ENCODE data around the gene FARS2.

Gene FARS2

DNA sequence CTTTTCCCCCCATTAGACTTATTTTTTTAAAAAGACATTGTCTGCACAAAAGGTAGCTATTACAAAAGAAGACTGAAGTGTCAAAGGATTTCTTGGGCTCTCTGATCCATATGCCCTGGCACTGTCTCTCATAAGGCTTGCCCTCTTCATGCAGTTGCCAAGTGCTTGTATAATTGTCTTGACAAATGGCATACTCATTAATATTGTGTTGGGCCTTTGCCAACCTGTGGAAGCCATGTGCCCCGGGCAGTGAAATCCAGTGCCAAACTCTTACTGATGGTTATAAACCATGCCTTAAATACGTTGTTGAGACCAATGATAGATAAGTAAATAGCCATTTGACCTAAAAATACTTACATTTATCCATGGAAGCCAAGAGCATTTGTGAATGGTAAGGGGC lies 98.1 kb downstream of the FARS2 start:
- H3K9me3 ChIP-seq (ENCODE audit: control insufficient read depth, low read depth, low read length) = no peaks in the 10 kb centered on the region
- H3K4me1 ChIP-seq (ENCODE audit: control insufficient read depth, low read depth, low read length) = no peaks in the 10 kb centered on the region
- H3K4me3 ChIP-seq (ENCODE audit: low read length) = no peak overlapping the region
- H3K36me3 ChIP-seq (ENCODE audit: control insufficient read depth, low read depth, low read length) = no peaks in the 10 kb centered on the region
- no peak overlapping the region for H3K27ac ChIP-seq (ENCODE audit: low read length)
- no peak overlapping the region for H3K9ac ChIP-seq (ENCODE audit: low read length)
- no peaks in the 10 kb centered on the region for H3K27me3 ChIP-seq (ENCODE audit: control insufficient read depth, insufficient read depth, low read length)

DNA sequence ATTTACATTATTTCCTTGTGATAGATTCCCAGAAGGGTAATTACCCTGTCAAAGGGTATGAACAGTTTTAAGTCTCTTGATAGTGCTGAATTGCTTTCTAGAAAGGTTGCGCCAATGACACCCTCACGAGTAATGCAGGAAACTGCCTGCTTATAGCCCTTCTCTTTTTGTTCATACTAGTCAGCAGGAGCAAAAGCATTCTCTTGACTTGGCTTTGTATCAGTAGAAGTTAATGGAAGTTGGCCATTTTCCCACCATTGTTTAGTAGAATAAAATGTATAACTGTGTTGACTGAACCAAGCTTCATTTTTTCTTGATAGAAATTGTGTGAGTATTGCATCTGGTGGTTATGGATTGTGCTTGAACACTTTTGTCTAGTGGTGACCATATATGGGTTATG lies 100.1 kb downstream of the FARS2 start:
- Histone ChIP-seq H3K36me3 (ENCODE audit: control insufficient read depth, low read depth, low read length) (no peaks in the 10 kb centered on the region), H3K27me3 (ENCODE audit: control insufficient read depth, insufficient read depth, low read length) (no peaks in the 10 kb centered on the region), H3K4me1 (ENCODE audit: control insufficient read depth, low read depth, low read length) (no peaks in the 10 kb centered on the region), H3K9ac (ENCODE audit: low read length) (no peak overlapping the region), H3K9me3 (ENCODE audit: control insufficient read depth, low read depth, low read length) (no peaks in the 10 kb centered on the region), H3K27ac (ENCODE audit: low read length) (no peak overlapping the region), H3K4me3 (ENCODE audit: low read length) (no peak overlapping the region)

DNA sequence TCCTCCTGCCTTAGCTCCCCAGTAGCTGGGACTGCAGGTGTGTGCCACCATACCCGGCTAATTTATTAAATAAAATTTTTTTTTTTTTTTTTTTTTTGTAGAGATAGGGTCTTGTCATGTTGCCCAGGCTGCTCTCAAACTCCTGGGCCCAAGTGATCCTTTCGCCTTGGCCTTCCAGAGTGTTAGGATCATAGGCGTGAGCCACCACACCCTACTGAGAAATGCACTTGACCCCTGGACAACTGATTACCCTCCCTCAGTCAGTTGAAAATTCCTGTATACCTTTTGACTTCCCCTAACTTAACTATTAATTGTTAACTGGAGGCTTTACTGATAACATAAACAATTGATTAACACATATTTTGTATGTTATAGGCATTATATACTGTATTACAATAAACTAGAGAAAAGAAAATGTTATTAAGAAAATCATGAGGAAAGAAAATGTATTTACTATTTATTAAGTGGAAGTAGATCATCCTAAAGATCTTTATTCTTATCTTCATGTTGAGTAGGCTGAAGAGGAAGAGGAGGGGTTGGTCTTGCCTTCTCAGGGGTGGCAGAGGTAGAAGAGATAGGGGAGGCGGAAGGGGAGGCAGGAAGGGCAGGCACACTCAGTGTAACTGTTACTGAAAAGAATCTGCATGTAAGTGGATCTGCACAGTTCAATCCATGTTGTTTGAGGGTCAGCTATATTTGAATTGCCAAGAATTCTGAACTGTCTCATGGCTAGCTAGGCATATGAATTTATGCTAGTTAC lies 104.3 kb downstream of the FARS2 start:
- no peaks in the 10 kb centered on the region for H3K36me3 ChIP-seq (ENCODE audit: control insufficient read depth, low read depth, low read length)
- no peak overlapping the region for H3K27ac ChIP-seq (ENCODE audit: low read length)
- H3K9me3 ChIP-seq (ENCODE audit: control insufficient read depth, low read depth, low read length) = no peaks in the 10 kb centered on the region

DNA sequence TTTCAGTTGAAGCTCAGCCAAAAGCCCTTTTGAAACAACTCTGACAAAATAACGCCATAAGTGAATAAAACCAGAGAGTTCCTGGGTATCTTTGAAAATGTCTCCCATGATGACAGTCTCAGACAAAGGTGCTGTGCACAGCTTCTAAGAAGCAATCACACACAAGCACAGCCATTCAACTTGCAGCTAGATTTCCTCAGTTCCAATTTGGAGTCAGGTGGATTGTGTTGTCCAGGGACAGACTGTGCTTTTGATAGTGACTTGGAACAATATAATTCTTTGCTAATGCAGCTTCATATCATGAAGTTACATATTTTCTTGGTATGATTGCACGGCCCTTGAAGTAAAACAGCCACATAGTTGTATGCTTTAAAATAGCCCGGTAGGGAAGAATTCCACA lies 105.6 kb downstream of the FARS2 start:
- H3K9me3 ChIP-seq (ENCODE audit: control insufficient read depth, low read depth, low read length) = no peaks in the 10 kb centered on the region
- H3K27me3 ChIP-seq (ENCODE audit: control insufficient read depth, insufficient read depth, low read length) = no peaks in the 10 kb centered on the region
- no peaks in the 10 kb centered on the region for H3K36me3 ChIP-seq (ENCODE audit: control insufficient read depth, low read depth, low read length)

More for the DNA sequence above, 104.3 kb downstream of the FARS2 start:
- H3K9ac ChIP-seq (ENCODE audit: low read length) = no peak overlapping the region
- no peaks in the 10 kb centered on the region for H3K4me1 ChIP-seq (ENCODE audit: control insufficient read depth, low read depth, low read length)
- no peak overlapping the region for H3K4me3 ChIP-seq (ENCODE audit: low read length)
- H3K27me3 ChIP-seq (ENCODE audit: control insufficient read depth, insufficient read depth, low read length) = no peaks in the 10 kb centered on the region

DNA sequence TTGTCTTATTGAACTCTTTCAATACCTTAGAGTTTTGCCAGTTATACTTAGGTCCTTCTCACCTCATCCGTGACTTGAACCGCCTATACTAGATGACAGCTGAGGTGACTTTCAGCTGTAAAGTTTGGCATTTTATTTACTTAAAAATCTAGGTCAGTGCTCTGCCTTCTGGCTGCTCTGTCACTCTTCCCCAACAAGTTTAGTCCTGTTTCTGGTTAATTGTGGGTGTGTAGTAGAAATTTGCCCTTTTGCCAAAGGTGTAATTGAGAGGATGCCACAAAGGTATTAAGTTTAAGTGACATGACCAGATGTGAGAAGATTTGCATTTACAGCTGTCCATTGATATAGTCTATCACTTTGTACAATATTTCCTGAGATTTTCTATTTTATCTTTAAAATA lies 106.2 kb downstream of the FARS2 start:
- no peak overlapping the region for H3K9ac ChIP-seq (ENCODE audit: low read length)
- no peaks in the 10 kb centered on the region for H3K9me3 ChIP-seq (ENCODE audit: control insufficient read depth, low read depth, low read length)
- H3K4me1 ChIP-seq (ENCODE audit: control insufficient read depth, low read depth, low read length) = no peaks in the 10 kb centered on the region
- no peaks in the 10 kb centered on the region for H3K36me3 ChIP-seq (ENCODE audit: control insufficient read depth, low read depth, low read length)
- H3K27ac ChIP-seq (ENCODE audit: low read length) = no peak overlapping the region
- no peaks in the 10 kb centered on the region for H3K27me3 ChIP-seq (ENCODE audit: control insufficient read depth, insufficient read depth, low read length)
- H3K4me3 ChIP-seq (ENCODE audit: low read length) = no peak overlapping the region

More for the DNA sequence above, 105.6 kb downstream of the FARS2 start:
- Histone ChIP-seq H3K9ac (ENCODE audit: low read length) (no peak overlapping the region), H3K27ac (ENCODE audit: low read length) (no peak overlapping the region), H3K4me3 (ENCODE audit: low read length) (no peak overlapping the region), H3K4me1 (ENCODE audit: control insufficient read depth, low read depth, low read length) (no peaks in the 10 kb centered on the region)

DNA sequence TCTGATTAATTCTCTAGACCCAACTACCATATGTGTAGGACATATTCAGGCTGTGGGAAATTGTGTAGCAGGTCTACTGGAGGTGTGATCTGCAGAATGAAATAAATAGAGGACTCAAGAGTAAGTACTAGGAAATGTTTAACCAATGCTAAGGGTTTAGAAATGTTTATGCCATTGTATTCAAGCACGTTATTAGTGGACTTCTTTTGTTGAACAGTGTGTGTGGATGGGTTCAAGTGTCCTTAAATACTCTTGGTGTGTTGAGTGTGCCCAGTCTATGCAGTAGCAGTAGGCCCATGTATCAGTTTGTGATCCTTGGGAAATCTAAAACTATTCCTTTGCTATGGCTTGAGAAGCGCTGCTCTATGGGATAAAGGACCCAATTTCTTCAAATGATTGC lies 112.1 kb downstream of the FARS2 start:
- Histone ChIP-seq H3K36me3 (ENCODE audit: control insufficient read depth, low read depth, low read length) (no peaks in the 10 kb centered on the region), H3K27ac (ENCODE audit: low read length) (no peak overlapping the region), H3K4me1 (ENCODE audit: control insufficient read depth, low read depth, low read length) (peaks cover 4% of the 10 kb centered on the region), H3K9ac (ENCODE audit: low read length) (no peak overlapping the region), H3K27me3 (ENCODE audit: control insufficient read depth, insufficient read depth, low read length) (no peaks in the 10 kb centered on the region), H3K4me3 (ENCODE audit: low read length) (no peak overlapping the region), H3K9me3 (ENCODE audit: control insufficient read depth, low read depth, low read length) (no peaks in the 10 kb centered on the region)

DNA sequence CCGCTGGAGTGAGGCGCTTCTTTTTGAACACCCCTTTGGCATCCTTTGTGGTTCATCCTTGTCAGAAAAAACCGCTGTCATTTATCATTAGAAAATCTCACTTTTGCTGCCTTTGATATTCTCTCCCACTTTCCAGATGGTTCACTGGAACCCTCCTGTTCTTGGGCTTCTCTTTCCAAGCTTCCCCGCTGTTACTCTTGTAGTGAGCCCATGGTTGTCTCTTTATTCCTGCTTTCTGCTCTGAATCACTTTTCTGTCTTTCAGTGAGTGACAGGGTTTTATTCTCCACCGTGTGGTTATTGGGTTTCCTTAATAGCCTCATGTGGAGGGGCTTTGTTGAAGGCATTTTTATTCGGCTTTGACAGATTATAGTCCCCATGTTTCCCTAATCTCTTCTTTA lies 117.0 kb downstream of the FARS2 start:
- Histone ChIP-seq H3K9me3 (ENCODE audit: control insufficient read depth, low read depth, low read length) (no peaks in the 10 kb centered on the region), H3K36me3 (ENCODE audit: control insufficient read depth, low read depth, low read length) (no peaks in the 10 kb centered on the region), H3K9ac (ENCODE audit: low read length) (no peak overlapping the region), H3K4me3 (ENCODE audit: low read length) (no peak overlapping the region), H3K27me3 (ENCODE audit: control insufficient read depth, insufficient read depth, low read length) (no peaks in the 10 kb centered on the region), H3K4me1 (ENCODE audit: control insufficient read depth, low read depth, low read length) (peaks cover 15% of the 10 kb centered on the region), H3K27ac (ENCODE audit: low read length) (no peak overlapping the region)

DNA sequence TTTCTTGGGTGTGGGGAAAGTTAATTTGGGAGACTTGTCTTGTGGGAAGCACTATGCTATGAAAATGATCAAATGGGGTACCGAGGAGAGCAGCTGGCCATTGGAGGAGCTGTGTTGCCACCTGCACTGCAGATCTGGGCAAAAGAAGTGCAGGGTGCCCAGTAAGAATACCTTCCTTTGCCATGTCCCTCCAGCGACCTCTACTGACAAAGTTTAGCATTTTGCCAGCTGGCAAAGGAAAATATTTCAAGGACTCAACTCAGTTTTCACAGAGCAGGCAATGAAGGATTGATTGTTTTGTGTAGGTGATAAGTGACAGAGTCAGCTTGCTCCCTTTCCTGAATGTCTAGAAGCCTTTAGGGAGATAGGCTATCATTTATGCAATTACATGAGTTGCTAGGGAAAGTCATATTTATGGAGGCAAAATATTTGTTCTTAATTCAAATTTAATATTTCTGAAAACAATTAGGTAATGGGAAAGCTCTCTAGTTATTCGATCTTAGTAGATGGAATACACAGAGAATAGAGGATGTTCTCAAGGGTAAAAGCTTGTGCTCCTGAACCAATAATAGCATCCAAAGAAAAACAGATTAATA lies 118.4 kb downstream of the FARS2 start:
- no peak overlapping the region for H3K27ac ChIP-seq (ENCODE audit: low read length)
- H3K27me3 ChIP-seq (ENCODE audit: control insufficient read depth, insufficient read depth, low read length) = no peaks in the 10 kb centered on the region
- H3K4me3 ChIP-seq (ENCODE audit: low read length) = no peak overlapping the region
- H3K9ac ChIP-seq (ENCODE audit: low read length) = no peak overlapping the region
- no peaks in the 10 kb centered on the region for H3K36me3 ChIP-seq (ENCODE audit: control insufficient read depth, low read depth, low read length)
- H3K9me3 ChIP-seq (ENCODE audit: control insufficient read depth, low read depth, low read length) = no peaks in the 10 kb centered on the region
- peaks cover 21% of the 10 kb centered on the region for H3K4me1 ChIP-seq (ENCODE audit: control insufficient read depth, low read depth, low read length)

DNA sequence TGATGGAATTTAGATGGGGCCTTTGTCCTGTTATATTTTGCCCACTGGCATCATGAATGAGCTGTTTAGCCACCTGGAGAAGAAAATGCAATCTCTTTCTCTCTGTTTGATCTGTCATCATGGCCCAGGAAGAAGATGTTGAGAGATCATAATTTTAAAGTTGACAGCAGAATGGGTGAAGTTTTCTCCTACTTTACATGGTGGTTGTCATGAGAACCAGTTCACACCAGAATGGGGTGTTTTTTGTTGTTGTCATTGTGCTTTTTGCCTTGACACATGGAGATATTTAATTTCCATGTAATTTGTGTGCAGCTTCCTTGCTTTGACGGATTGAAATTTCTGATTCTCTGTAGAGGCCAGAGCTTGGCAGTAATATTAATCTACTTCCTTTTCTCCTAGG lies 122.5 kb downstream of the FARS2 start:
- Histone ChIP-seq H3K9me3 (ENCODE audit: control insufficient read depth, low read depth, low read length) (no peaks in the 10 kb centered on the region), H3K27me3 (ENCODE audit: control insufficient read depth, insufficient read depth, low read length) (no peaks in the 10 kb centered on the region), H3K27ac (ENCODE audit: low read length) (no peak overlapping the region), H3K4me1 (ENCODE audit: control insufficient read depth, low read depth, low read length) (peaks cover 13% of the 10 kb centered on the region), H3K9ac (ENCODE audit: low read length) (no peak overlapping the region), H3K36me3 (ENCODE audit: control insufficient read depth, low read depth, low read length) (no peaks in the 10 kb centered on the region), H3K4me3 (ENCODE audit: low read length) (no peak overlapping the region)

DNA sequence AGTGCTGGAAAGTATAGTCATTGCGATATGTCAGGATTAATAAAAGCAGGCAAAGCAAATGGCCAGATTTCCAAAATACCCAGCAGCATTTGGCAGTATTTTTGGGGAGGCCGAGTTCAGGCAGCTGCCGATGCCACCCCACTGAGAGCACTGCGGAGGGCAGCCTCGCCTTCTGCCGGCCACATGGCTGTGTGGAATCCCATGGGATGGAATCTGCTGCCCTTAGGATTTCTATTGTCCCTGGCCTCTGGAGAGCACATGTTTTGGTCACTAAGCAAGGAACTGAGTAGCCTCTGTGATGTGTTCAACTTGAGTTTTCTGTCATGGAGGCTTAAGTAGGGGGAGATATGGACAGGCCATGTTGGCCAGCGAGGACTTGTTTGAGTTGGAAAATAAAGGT lies 123.0 kb downstream of the FARS2 start:
- no peak overlapping the region for H3K4me3 ChIP-seq (ENCODE audit: low read length)
- no peak overlapping the region for H3K9ac ChIP-seq (ENCODE audit: low read length)
- H3K4me1 ChIP-seq (ENCODE audit: control insufficient read depth, low read depth, low read length) = peaks cover 9% of the 10 kb centered on the region
- H3K36me3 ChIP-seq (ENCODE audit: control insufficient read depth, low read depth, low read length) = no peaks in the 10 kb centered on the region
- no peaks in the 10 kb centered on the region for H3K27me3 ChIP-seq (ENCODE audit: control insufficient read depth, insufficient read depth, low read length)
- no peaks in the 10 kb centered on the region for H3K9me3 ChIP-seq (ENCODE audit: control insufficient read depth, low read depth, low read length)
- H3K27ac ChIP-seq (ENCODE audit: low read length) = no peak overlapping the region

DNA sequence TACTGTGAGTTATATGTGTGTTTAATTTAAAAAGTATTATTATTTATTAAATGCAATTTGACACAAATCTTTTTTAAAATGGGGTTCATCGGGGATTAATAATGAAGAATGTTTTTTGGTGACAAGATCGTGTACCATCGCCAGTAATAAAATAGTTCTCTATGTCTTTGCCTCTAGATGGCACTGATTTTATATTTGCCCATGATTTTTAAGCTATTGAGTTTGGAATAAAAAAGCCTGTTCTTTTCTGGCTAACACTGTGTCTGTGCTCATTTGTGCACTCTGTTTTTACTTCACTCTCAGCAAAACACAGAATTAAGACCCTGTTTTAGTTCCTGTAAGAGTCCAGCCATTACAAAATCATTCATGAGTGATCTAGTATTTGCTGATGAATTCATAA lies 127.0 kb downstream of the FARS2 start:
- H3K9ac ChIP-seq (ENCODE audit: low read length) = no peak overlapping the region
- no peaks in the 10 kb centered on the region for H3K36me3 ChIP-seq (ENCODE audit: control insufficient read depth, low read depth, low read length)
- no peaks in the 10 kb centered on the region for H3K27me3 ChIP-seq (ENCODE audit: control insufficient read depth, insufficient read depth, low read length)
- H3K9me3 ChIP-seq (ENCODE audit: control insufficient read depth, low read depth, low read length) = no peaks in the 10 kb centered on the region
- no peak overlapping the region for H3K4me3 ChIP-seq (ENCODE audit: low read length)
- no peak overlapping the region for H3K27ac ChIP-seq (ENCODE audit: low read length)
- peaks cover 6% of the 10 kb centered on the region for H3K4me1 ChIP-seq (ENCODE audit: control insufficient read depth, low read depth, low read length)
